ENCODE data around the gene KCNN2.
A peak's percentile ranks its signal among the peaks of the same experiment; 100 is the strongest.

The KCNN2 gene

GRCh38 chr5:114435220-114435481, 73.3 kb downstream of the KCNN2 start:
- no peak for DNase-seq (ENCODE audit: extremely low read depth, low read depth)
- no peak for TF ChIP-seq CTCF (IDR thresholded peaks at IDR 0.05; ENCODE audit: low read depth, low read length)

GRCh38 chr5:114435885-114436299, 74.0 kb downstream of the KCNN2 start:
- no peak for TF ChIP-seq CTCF (IDR thresholded peaks at IDR 0.05; ENCODE audit: low read depth, low read length)
- no peak for DNase-seq (ENCODE audit: extremely low read depth, low read depth)

GRCh38 chr5:114437936-114438335, 76.1 kb downstream of the KCNN2 start:
- no peak for DNase-seq (ENCODE audit: extremely low read depth, low read depth)
- no peak for TF ChIP-seq CTCF (IDR thresholded peaks at IDR 0.05; ENCODE audit: low read depth, low read length)

GRCh38 chr5:114438471-114438870, 76.6 kb downstream of the KCNN2 start:
- TF ChIP-seq CTCF (IDR thresholded peaks at IDR 0.05; ENCODE audit: low read depth, low read length) = no peak
- DNase-seq (ENCODE audit: extremely low read depth, low read depth) = no peak

GRCh38 chr5:114447084-114447773, 85.4 kb downstream of the KCNN2 start:
- no peak; the same call in 1 of the 2 replicates for TF ChIP-seq CTCF (IDR thresholded peaks at IDR 0.05; ENCODE audit: low read depth, low read length)
- no peak for DNase-seq (ENCODE audit: extremely low read depth, low read depth)

- no peak for DNase-seq (ENCODE audit: extremely low read depth, low read depth)
- no peak for TF ChIP-seq CTCF (IDR thresholded peaks at IDR 0.05; ENCODE audit: low read depth, low read length)
Observed at GRCh38 chr5:114448481-114448880, 86.6 kb downstream of the KCNN2 start.

GRCh38 chr5:114449860-114450421, 88.1 kb downstream of the KCNN2 start:
- DNase-seq (ENCODE audit: extremely low read depth, low read depth) = peak; percentile 15
- TF ChIP-seq CTCF (IDR thresholded peaks at IDR 0.05; ENCODE audit: low read depth, low read length) = peak; percentile 88

All from AG09319 (cell line).